GM12891 (cell line): ENCODE data around the gene SEPTIN12.

Experiments
- POLR2A ChIP-seq: IDR thresholded peaks from 2 replicates; pipeline ENCODE4 v1.6.1; 2011; ENCODE audit warnings: low read depth, low read length, control low read depth
- POLR2AphosphoS5 ChIP-seq: IDR thresholded peaks from 2 replicates; pipeline ENCODE4 v1.6.1; 2011; ENCODE audit warnings: low read depth, low read length, control low read depth
- TAF1 ChIP-seq: IDR thresholded peaks from 2 replicates; pipeline ENCODE4 v1.6.1; 2011; ENCODE audit warnings: low read depth, low read length, control low read depth

- TF ChIP-seq TAF1 = no peak
- TF ChIP-seq POLR2AphosphoS5 = no peak
- no peak for TF ChIP-seq POLR2A
Measured at GRCh38 chr16:4814046-4814445, 25.9 kb upstream of the SEPTIN12 start.
